ENCODE measurements around the gene SPTBN1.

SPTBN1 gene

DNA sequence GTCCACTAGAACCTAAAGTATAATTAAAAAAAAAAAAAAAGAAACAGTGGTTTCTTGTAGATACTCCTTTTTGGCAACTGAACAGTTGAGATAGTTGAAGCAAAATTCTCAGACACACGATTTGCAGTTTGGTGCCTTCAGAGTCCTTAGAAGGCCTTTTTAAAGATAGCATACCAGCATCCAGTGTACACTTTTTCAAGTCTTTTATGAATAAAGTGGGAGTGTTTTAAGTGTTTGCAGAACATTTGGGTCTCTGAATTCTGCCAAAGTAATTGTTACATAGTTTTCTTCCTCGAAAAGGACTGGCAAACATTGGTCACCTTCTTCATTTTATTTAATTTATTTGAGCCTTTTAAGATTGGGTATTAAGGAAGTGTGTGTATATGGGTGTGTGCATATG lies 62.3 kb downstream of the SPTBN1 start:
- H3K27me3 ChIP-seq (replicated peaks): no peaks in the 10 kb centered on the region
- in situ Hi-C loops (cut with HindIII; ENCODE audit: low pct_ligation_motif_present, low sequenced_read_pairs): no loop called here
- H3K4me3 ChIP-seq (ENCODE audit: low read depth, low read length): no peak overlapping the region
- no peak overlapping the region for H3K27ac ChIP-seq
- TF ChIP-seq, protein P1, sequence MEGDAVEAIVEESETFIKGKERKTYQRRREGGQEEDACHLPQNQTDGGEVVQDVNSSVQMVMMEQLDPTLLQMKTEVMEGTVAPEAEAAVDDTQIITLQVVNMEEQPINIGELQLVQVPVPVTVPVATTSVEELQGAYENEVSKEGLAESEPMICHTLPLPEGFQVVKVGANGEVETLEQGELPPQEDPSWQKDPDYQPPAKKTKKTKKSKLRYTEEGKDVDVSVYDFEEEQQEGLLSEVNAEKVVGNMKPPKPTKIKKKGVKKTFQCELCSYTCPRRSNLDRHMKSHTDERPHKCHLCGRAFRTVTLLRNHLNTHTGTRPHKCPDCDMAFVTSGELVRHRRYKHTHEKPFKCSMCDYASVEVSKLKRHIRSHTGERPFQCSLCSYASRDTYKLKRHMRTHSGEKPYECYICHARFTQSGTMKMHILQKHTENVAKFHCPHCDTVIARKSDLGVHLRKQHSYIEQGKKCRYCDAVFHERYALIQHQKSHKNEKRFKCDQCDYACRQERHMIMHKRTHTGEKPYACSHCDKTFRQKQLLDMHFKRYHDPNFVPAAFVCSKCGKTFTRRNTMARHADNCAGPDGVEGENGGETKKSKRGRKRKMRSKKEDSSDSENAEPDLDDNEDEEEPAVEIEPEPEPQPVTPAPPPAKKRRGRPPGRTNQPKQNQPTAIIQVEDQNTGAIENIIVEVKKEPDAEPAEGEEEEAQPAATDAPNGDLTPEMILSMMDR (IDR thresholded peaks at IDR 0.05; ENCODE audit: low read depth, low read length, missing control alignments): no peak
- no peaks in the 10 kb centered on the region for H3K36me3 ChIP-seq (replicated peaks)
- DNase-seq: no peak

DNA sequence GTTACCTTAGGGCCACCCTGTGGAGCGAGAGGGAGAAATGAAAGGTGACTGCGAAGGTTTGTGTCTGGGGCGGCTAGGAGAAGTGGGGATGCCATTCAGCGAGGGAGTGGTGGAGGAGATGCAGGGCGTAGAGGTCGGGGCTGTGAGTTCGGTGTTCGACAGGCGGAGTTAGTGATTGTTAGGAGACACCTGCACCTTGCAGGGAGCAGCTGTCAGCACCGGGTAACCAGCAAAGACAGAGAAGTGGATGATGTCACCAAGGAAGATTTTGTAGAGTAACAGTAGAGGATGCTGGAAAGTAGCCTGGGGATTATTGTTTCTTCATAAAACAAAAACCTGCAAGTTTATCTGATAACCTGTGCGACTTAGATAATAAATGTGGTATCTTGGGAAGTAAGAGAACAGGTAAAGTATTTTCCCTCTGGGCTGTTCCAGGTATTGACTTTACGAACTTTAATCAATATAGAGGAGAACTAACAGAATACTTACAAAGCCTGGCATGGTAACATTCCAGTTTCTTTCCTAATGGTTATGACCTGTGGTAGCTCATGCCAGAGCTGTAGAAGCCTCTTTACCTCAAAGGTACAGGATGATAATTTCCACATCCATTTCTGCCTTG lies 63.8 kb downstream of the SPTBN1 start:
- no peak for DNase-seq
- Histone ChIP-seq H3K27me3 (replicated peaks) (no peaks in the 10 kb centered on the region), H3K4me3 (ENCODE audit: low read depth, low read length) (no peak overlapping the region), H3K27ac (no peak overlapping the region), H3K36me3 (replicated peaks) (no peaks in the 10 kb centered on the region)
- TF ChIP-seq, protein P1 (IDR thresholded peaks at IDR 0.05; ENCODE audit: low read depth, low read length, missing control alignments): no peak
- in situ Hi-C loops (cut with HindIII; ENCODE audit: low pct_ligation_motif_present, low sequenced_read_pairs): no loop called here

DNA sequence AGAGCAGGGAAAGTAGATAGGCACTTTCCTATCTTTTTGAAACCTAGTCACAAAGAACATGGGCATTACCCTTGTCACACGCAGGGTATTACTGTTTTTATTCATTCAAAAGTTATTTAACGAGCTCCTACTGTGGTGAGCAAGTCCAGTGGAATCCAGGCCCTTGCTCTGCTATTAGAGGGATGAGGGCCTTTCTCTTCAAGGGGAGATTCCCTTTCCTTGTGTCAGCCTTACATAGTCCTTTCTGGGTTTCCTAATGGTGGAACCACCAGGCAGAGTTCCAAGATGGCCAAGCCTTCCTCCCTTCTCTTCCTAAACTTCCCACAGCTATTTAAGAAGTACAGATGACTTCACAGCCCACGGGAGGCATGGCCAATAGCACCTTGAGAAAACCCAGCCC lies 64.6 kb downstream of the SPTBN1 start:
- Histone ChIP-seq H3K27me3 (replicated peaks) (no peaks in the 10 kb centered on the region), H3K27ac (peak overlapping the region; percentile 53), H3K36me3 (replicated peaks) (no peaks in the 10 kb centered on the region), H3K4me3 (ENCODE audit: low read depth, low read length) (no peak overlapping the region)
- TF ChIP-seq, protein P1 (IDR thresholded peaks at IDR 0.05; ENCODE audit: low read depth, low read length, missing control alignments): no peak
- in situ Hi-C loops (cut with HindIII; ENCODE audit: low pct_ligation_motif_present, low sequenced_read_pairs): no loop called here
- DNase-seq: peak; percentile 84

DNA sequence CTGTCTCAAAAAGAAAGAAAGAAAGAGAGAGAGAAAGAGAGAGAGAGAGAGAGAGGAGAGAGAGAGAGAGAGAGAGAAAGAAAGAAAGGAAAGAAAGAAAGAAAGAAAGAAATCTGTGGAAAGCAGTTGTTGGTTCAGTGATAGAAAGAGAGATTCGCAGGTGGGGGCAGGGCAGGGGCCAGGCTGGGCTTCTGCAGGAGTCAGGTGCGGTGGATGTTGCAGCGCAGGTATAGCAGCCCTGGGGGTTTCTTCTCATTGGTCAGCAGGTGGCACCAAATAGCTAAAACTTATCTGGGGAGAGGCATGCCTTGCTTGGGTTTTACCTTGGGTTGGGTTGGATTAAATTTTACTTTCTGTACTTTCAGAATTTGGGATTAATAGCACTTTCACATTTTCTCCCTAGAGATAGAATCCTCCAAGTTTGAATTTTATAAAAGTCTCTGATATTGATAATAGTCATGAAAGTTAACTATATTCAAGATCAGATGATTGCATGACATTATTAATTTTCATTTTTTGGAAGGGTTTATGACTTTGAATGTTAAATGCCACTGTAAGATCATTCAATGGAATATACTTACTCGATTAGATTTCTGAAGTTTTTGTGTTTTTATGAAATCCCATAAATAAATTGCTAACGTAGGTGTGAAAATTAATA lies 66.6 kb downstream of the SPTBN1 start:
- TF ChIP-seq, protein P1 (IDR thresholded peaks at IDR 0.05; ENCODE audit: low read depth, low read length, missing control alignments): peak; percentile 77
- H3K36me3 ChIP-seq (replicated peaks): peaks cover 16% of the 10 kb centered on the region
- no peak overlapping the region for H3K27ac ChIP-seq
- H3K4me3 ChIP-seq (ENCODE audit: low read depth, low read length): no peak overlapping the region
- no peaks in the 10 kb centered on the region for H3K27me3 ChIP-seq (replicated peaks)
- in situ Hi-C loops (cut with HindIII; ENCODE audit: low pct_ligation_motif_present, low sequenced_read_pairs): no loop called here
- DNase-seq: peak; percentile 23

DNA sequence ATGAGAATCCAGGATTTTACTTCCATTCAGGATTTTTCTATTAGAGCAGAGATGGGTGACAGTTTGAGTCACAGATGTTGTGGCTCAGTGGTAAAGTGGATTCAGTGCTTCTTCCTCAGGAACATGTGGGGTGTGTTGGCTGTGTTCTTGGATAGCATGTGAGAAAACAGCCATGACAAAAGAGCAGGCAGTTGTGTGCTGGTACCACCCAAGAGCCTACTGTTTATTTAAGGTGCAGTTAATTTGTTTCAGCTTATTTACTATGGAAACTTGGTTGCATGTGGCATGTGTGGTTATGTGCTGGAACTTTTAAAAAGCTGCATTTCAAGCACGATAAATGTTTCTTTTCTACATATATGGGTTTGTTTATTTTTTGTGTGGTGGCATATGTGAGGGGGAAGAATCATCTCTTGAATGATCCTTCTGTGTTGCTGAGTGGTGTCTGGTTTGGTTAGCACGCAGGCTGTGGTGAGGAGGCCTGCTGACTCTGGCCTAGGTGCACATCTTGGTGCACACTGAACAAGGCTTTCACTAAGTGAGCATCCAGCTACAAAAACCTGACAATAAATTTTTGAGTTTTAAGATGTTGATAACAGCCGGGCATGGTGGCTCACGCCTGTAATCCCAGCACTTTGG lies 67.3 kb downstream of the SPTBN1 start:
- Histone ChIP-seq H3K4me3 (ENCODE audit: low read depth, low read length) (no peak overlapping the region), H3K27ac (no peak overlapping the region), H3K36me3 (replicated peaks) (peaks cover 20% of the 10 kb centered on the region), H3K27me3 (replicated peaks) (no peaks in the 10 kb centered on the region)
- in situ Hi-C loops (cut with HindIII; ENCODE audit: low pct_ligation_motif_present, low sequenced_read_pairs): no loop called here
- no peak for DNase-seq
- TF ChIP-seq, protein P1 (IDR thresholded peaks at IDR 0.05; ENCODE audit: low read depth, low read length, missing control alignments): no peak
